Glutamatergic neuron (in vitro differentiated cells): ENCODE results near the gene SH3PXD2B. TPM values are rescaled to one million over a fixed set of nuclear protein-coding genes. Genes with fewer than 3 reads are reported as not detected.

Experiments
- DNase-seq: peaks from one replicate; pipeline ENCODE4 v3.0.0; 2022
- H3K27ac Mint-ChIP-seq: one replicate; pipeline ENCODE4 v1.8.0; 2020; ENCODE audit warnings: mild to moderate bottlenecking, mixed read lengths, inconsistent platforms; ENCODE audit not compliant: unreplicated experiment
- H3K27me3 Mint-ChIP-seq: one replicate; pipeline ENCODE4 v1.8.0; 2020; ENCODE audit warnings: mild to moderate bottlenecking, moderate library complexity, mixed read lengths, inconsistent platforms; ENCODE audit not compliant: unreplicated experiment
- H3K36me3 Mint-ChIP-seq: one replicate; pipeline ENCODE4 v1.8.0; 2020; ENCODE audit warnings: mild to moderate bottlenecking, mixed read lengths, inconsistent platforms; ENCODE audit not compliant: unreplicated experiment
- H3K4me1 Mint-ChIP-seq: one replicate; pipeline ENCODE4 v1.8.0; 2020; ENCODE audit warnings: mild to moderate bottlenecking, low read depth, mixed read lengths, inconsistent platforms; ENCODE audit not compliant: unreplicated experiment
- H3K4me3 Mint-ChIP-seq: one replicate; pipeline ENCODE4 v1.8.0; 2020; ENCODE audit warnings: mild to moderate bottlenecking, mixed read lengths, inconsistent platforms; ENCODE audit not compliant: unreplicated experiment
- H3K9me3 Mint-ChIP-seq: one replicate; pipeline ENCODE4 v1.8.0; 2020; ENCODE audit warnings: mild to moderate bottlenecking, moderate library complexity, mixed read lengths, inconsistent platforms; ENCODE audit not compliant: unreplicated experiment
- total RNA-seq: library from RNA; stranded (reverse); fragmentation: NEBNext Ultra II Directional; extraction: Animal tissue kit (Norgen Biotek cat#: 25700); gene quantifications from one replicate; pipeline ENCODE4 v1.2.1, GENCODE V29; 2021; ENCODE audit not compliant: unreplicated experiment
- TF ChIP-seq, protein P1 (sequence below): fragments of 200-600 bp; sonication (generic); IDR thresholded peaks from one replicate; pipeline ENCODE4 v1.5.0; 2021; ENCODE audit not compliant: partially characterized antibody, unreplicated experiment

The SH3PXD2B gene
- total RNA-seq, 1 donor from 2014 or later, result 96.8 TPM

DNA sequence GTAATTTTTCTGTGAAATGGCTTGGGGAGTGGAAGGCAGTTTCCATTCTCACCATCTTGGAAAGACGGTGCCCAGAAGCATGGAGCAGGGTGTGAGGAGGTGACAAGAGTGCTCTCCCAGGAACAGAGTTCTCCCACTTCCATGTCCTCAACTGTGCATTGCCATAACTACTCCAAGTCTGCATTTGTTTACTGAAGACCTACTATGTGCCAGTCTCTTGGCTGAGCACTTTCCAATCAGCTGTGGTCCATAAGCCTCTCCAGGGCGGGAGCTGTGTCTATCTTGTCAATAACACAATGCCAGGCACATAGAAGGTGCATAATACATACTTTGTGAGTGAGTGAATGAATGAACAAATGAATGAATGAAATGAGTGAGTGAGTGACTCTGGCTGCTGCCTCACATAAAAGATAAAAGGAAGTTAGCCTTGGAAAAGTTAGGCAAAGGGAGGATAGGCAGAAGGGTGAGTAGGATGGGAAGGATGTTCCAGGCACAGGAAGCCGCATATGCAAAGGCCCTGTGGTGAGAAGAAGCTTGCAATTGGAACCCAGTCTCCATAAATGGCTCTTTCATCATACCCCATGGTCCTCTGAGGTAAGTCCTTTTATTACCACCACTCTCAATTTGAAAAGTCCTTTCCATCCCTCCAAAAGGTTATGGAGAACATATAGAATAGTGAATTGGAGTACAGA lies 31.3 kb upstream of the SH3PXD2B start:
- no peak overlapping the region for H3K27ac Mint-ChIP-seq

DNA sequence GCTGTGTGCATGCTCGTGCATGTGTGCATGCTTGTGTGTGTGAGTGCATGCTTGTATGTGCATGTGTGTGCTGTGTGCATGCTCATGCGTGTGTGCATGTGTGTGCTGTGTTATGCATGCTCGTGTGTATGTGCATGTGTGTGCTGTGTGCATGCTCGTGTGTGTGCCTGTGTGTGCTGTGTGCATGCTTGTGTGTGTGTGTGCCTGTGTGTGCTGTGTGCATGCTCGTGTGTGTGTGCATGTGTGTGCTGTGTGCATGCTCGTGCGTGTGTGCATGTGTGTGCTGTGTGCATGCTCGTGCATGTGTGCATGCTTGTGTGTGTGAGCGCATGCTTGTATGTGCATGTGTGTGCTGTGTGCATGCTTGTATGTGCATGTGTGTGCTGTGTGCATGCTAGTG lies 30.3 kb upstream of the SH3PXD2B start:
- H3K4me3 Mint-ChIP-seq, result no peak overlapping the region

More for the DNA sequence above, 31.3 kb upstream of the SH3PXD2B start:
- DNase-seq, result no peak
- TF ChIP-seq, protein P1, sequence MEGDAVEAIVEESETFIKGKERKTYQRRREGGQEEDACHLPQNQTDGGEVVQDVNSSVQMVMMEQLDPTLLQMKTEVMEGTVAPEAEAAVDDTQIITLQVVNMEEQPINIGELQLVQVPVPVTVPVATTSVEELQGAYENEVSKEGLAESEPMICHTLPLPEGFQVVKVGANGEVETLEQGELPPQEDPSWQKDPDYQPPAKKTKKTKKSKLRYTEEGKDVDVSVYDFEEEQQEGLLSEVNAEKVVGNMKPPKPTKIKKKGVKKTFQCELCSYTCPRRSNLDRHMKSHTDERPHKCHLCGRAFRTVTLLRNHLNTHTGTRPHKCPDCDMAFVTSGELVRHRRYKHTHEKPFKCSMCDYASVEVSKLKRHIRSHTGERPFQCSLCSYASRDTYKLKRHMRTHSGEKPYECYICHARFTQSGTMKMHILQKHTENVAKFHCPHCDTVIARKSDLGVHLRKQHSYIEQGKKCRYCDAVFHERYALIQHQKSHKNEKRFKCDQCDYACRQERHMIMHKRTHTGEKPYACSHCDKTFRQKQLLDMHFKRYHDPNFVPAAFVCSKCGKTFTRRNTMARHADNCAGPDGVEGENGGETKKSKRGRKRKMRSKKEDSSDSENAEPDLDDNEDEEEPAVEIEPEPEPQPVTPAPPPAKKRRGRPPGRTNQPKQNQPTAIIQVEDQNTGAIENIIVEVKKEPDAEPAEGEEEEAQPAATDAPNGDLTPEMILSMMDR, result no peak
- H3K36me3 Mint-ChIP-seq, result no peaks in the 10 kb centered on the region
- peaks cover 4% of the 10 kb centered on the region for H3K4me1 Mint-ChIP-seq
- peaks cover 2% of the 10 kb centered on the region for H3K27me3 Mint-ChIP-seq
- H3K4me3 Mint-ChIP-seq, result no peak overlapping the region
- peaks cover 9% of the 10 kb centered on the region for H3K9me3 Mint-ChIP-seq

DNA sequence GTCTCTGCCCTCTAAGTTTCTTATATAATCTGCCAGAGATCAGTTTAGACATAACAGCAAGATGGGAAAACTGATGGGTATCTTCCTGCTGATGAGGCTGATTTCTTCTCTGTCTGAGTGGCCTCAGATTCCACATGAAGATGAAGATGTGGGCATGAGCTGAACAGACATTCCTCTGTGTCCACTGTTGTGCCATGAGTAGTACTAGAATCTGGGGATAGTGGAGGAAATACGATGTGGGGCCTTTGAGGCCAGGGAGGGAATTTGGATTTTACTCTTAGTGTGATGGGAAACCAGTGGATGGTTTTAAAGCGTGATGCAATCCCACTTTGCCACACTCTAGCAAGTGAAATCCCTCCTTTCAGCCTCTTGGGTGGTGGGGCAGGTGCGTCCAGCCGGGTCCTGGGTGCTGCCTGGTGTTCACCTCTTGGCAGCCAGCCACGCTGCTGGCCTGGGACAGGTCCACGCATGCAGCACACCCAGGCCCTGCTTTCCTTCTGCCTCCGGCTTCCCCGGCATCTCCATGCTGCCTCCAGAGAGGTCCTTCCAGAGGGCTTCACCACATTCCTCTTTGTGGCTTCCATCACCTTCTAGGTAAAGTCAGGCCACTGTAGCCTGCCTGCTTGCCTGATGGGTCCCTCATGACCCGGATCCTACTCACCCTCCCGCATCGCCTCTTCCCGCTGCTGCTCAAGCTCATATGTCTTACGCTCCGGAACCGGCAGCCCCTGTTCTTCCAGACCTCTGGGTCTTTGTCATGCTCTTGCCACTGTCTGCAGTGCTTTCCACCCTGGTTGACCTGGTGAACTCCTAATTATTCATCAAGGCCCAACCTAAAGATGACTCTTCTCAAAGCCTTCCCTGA lies 28.1 kb upstream of the SH3PXD2B start:
- no peak overlapping the region for H3K4me3 Mint-ChIP-seq
- peaks cover 2% of the 10 kb centered on the region for H3K27me3 Mint-ChIP-seq
- H3K4me1 Mint-ChIP-seq, result no peaks in the 10 kb centered on the region
- no peak overlapping the region for H3K27ac Mint-ChIP-seq
- H3K36me3 Mint-ChIP-seq, result no peaks in the 10 kb centered on the region
- TF ChIP-seq, protein P1, result no peak
- peaks cover 11% of the 10 kb centered on the region for H3K9me3 Mint-ChIP-seq
- DNase-seq, result no peak

More for the DNA sequence above, 30.3 kb upstream of the SH3PXD2B start:
- H3K27me3 Mint-ChIP-seq, result no peaks in the 10 kb centered on the region
- H3K27ac Mint-ChIP-seq, result no peak overlapping the region
- no peaks in the 10 kb centered on the region for H3K36me3 Mint-ChIP-seq
- DNase-seq, result no peak
- TF ChIP-seq, protein P1, result no peak
- H3K9me3 Mint-ChIP-seq, result peaks cover 7% of the 10 kb centered on the region
- no peaks in the 10 kb centered on the region for H3K4me1 Mint-ChIP-seq

DNA sequence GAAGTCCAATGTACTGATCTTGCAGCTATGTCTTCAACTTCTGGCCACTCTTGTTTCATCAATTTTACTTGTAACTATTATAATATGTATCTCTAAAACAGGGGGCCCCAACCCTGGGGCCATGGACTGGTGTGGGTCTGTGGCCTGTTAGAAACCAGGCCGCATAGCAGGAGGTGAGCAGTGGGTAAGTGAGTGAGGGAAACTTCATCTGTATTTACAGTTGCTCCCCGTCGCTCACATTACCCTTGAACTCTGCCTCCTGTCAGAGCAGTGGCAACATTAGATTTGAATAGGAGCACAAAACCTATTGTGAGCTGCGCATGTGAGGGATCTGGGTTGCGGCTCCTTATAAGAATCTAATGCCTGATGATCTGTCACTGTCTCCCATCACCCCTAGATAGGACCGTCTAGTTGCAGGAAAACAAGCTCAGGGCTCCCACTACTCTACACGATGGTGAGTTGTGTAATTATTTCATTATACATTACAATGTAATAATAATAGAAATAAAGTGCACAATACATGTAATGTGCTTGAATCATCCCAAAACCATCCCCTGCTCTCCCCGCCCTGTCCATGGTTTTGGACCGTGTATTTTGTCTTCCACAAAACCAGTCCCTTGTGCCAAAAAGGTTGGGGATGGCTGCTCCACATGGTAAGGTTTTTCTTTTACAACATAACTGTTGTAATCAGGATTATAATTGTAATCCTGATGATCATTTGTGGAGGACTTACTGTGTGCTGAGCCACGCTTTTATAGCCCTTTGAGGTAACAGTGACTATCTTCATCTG lies 26.9 kb upstream of the SH3PXD2B start:
- H3K4me3 Mint-ChIP-seq, result no peak overlapping the region
- H3K9me3 Mint-ChIP-seq, result peaks cover 13% of the 10 kb centered on the region
- TF ChIP-seq, protein P1, result no peak
- no peak overlapping the region for H3K27ac Mint-ChIP-seq
- H3K27me3 Mint-ChIP-seq, result peaks cover 4% of the 10 kb centered on the region
- no peaks in the 10 kb centered on the region for H3K4me1 Mint-ChIP-seq
- no peaks in the 10 kb centered on the region for H3K36me3 Mint-ChIP-seq
- DNase-seq, result no peak
